ENCODE results near the gene SLC29A3. TPM values are rescaled to one million over a fixed set of nuclear protein-coding genes. Genes with fewer than 3 reads are reported as not detected.

Gene SLC29A3
- total RNA-seq, 1 experiment from 2014 or later = 7.6 TPM

GRCh38 chr10:71378336-71379117 lies 59.5 kb downstream of the SLC29A3 start:
- H3K36me3 ChIP-seq (ENCODE audit: control insufficient read depth, insufficient read depth, low read length) = no peaks in the 10 kb centered on the region
- peak overlapping the region; percentile 24; the same call in 1 of the 2 replicates for H3K27ac ChIP-seq (ENCODE audit: low read length)
- ChIA-PET POLR2A (interaction anchor here (0.9 kb wide), 1 partner anchor 76 kb away, joined by 3 read pairs; no protein-coding TSS in a partner anchor), CTCF (no interaction called here)
- H3K9me3 ChIP-seq (ENCODE audit: control insufficient read depth, insufficient read depth, low read depth, low read length) = no peaks in the 10 kb centered on the region
- intact Hi-C loops (cut with micrococcal nuclease; ENCODE audit: unreplicated experiment) (no loop called here), in situ Hi-C loops (cut with HindIII; ENCODE audit: low pct_unique_long_range_greater_than_20kb, low sequenced_read_pairs) (no loop called here)
- peaks cover 8% of the 10 kb centered on the region; the same call in 1 of the 2 replicates for H3K27me3 ChIP-seq (ENCODE audit: control insufficient read depth, insufficient read depth, low read length)
- DNase-seq (ENCODE audit: low read depth, low spot score) (no peak), ATAC-seq (no peak)
- BruUV-seq (replicated peaks) = no TSS peak
- peaks cover 7% of the 10 kb centered on the region; the same call in 1 of the 2 replicates for H3K4me1 ChIP-seq (ENCODE audit: control insufficient read depth, insufficient read depth, low read length)
- TF ChIP-seq REST (IDR thresholded peaks at IDR 0.05; ENCODE audit: insufficient read depth in 1 of 2, low read depth in 2 of 2, low read length in 1 of 2) (no peak), CTCF (IDR thresholded peaks at IDR 0.05) (no peak), SIN3A (IDR thresholded peaks at IDR 0.05; ENCODE audit: borderline replicate concordance, insufficient read depth, low read depth, low read length) (no peak), TCF7L2 (IDR thresholded peaks at IDR 0.05; ENCODE audit: low read depth, low read length) (no peak), POLR2AphosphoS5 (IDR thresholded peaks at IDR 0.05; ENCODE audit: low read depth, low read length) (no peak)
- no peak overlapping the region for H3K4me3 ChIP-seq (ENCODE audit: low read depth in 2 of 2, low read length in 2 of 2)

GRCh38 chr10:71379118-71379766 lies 60.2 kb downstream of the SLC29A3 start:
- no peaks in the 10 kb centered on the region for H3K36me3 ChIP-seq (ENCODE audit: control insufficient read depth, insufficient read depth, low read length)
- H3K4me1 ChIP-seq (ENCODE audit: control insufficient read depth, insufficient read depth, low read length) = peaks cover 7% of the 10 kb centered on the region; the same call in 1 of the 2 replicates
- in situ Hi-C loops (cut with HindIII; ENCODE audit: low pct_unique_long_range_greater_than_20kb, low sequenced_read_pairs) = no loop called here

More at GRCh38 chr10:71379118-71379766, 60.2 kb downstream of the SLC29A3 start:
- Histone ChIP-seq H3K27me3 (ENCODE audit: control insufficient read depth, insufficient read depth, low read length) (peaks cover 3% of the 10 kb centered on the region; the same call in 1 of the 2 replicates), H3K4me3 (ENCODE audit: low read depth in 2 of 2, low read length in 2 of 2) (no peak overlapping the region), H3K27ac (ENCODE audit: low read length) (no peak overlapping the region), H3K9me3 (ENCODE audit: control insufficient read depth, insufficient read depth, low read depth, low read length) (no peaks in the 10 kb centered on the region)
- TF ChIP-seq CTCF (IDR thresholded peaks at IDR 0.05) = no peak
- DNase-seq (ENCODE audit: low read depth, low spot score) (no peak), ATAC-seq (no peak)
- POLR2A ChIA-PET = no interaction called here
- CTCF ChIA-PET = no interaction called here
- BruUV-seq (replicated peaks) = no TSS peak
- intact Hi-C loops (cut with micrococcal nuclease; ENCODE audit: unreplicated experiment) = no loop called here

Data from Panc1 (cell line).